Spinal cord (tissue), 10 donors: Measurements from ENCODE around the gene MAP3K5. TPM values are rescaled to one million over a fixed set of nuclear protein-coding genes. Genes with fewer than 3 reads are reported as not detected.

Source experiments
- DNase-seq, 6 donors: peaks; one replicate each; pipeline versions ENCODE4 v3.0.0 to v3.0.0-alpha.2; 2013 to 2015; ENCODE audit warnings: low spot score in 6 of 6, low read depth in 4 of 6
- H3K27ac ChIP-seq: one replicate; pipeline ENCODE4 v1.5.1; 2013; ENCODE audit warnings: low read depth, low read length, control low read depth
- H3K27me3 ChIP-seq: one replicate; pipeline ENCODE4 v1.6.1; 2013; ENCODE audit warnings: low read length; ENCODE audit not compliant: control insufficient read depth, insufficient read depth
- H3K36me3 ChIP-seq: one replicate; pipeline ENCODE4 v1.6.1; 2013; ENCODE audit warnings: low read length; ENCODE audit not compliant: control insufficient read depth, insufficient read depth
- H3K4me1 ChIP-seq: one replicate; pipeline ENCODE4 v1.6.1; 2013; ENCODE audit warnings: low read length; ENCODE audit not compliant: control insufficient read depth, insufficient read depth
- H3K4me3 ChIP-seq: one replicate; pipeline ENCODE4 v1.5.1; 2013; ENCODE audit warnings: low read depth, low read length, control low read depth
- H3K9me3 ChIP-seq: one replicate; pipeline ENCODE4 v1.6.1; 2013; ENCODE audit warnings: low read length; ENCODE audit not compliant: control insufficient read depth, insufficient read depth
- WGBS: methylation state at CpG from one replicate; pipeline ENCODE4 v1.1.5; 2013; ENCODE audit warnings: missing lambda C conversion rate; ENCODE audit not compliant: insufficient coverage; 5-methylcytosine and 5-hydroxymethylcytosine counted together
- polyA plus RNA-seq, 2 donors: library from polyadenylated mRNA; unstranded; fragments of 120-200 nt; gene quantifications; one replicate each; pipeline ENCODE4 v1.2.1, GENCODE V29; 2013; ENCODE audit not compliant: insufficient read length in 2 of 2
- total RNA-seq, 2 donors: library from RNA; depleted of rRNA in 1 of 2; stranded (reverse); fragments of 120-200 nt in 1 of 2; fragments of >200 nt in 1 of 2; gene quantifications; one replicate each; pipeline versions ENCODE4 v1.2.3 to v1.2.4, GENCODE V29; 2013 to 2014
- donor health status: healthy.

MAP3K5 gene
- total and polyA plus RNA-seq, 4 donors, result 8.5 to 26.9 (median 9.7) TPM

DNA sequence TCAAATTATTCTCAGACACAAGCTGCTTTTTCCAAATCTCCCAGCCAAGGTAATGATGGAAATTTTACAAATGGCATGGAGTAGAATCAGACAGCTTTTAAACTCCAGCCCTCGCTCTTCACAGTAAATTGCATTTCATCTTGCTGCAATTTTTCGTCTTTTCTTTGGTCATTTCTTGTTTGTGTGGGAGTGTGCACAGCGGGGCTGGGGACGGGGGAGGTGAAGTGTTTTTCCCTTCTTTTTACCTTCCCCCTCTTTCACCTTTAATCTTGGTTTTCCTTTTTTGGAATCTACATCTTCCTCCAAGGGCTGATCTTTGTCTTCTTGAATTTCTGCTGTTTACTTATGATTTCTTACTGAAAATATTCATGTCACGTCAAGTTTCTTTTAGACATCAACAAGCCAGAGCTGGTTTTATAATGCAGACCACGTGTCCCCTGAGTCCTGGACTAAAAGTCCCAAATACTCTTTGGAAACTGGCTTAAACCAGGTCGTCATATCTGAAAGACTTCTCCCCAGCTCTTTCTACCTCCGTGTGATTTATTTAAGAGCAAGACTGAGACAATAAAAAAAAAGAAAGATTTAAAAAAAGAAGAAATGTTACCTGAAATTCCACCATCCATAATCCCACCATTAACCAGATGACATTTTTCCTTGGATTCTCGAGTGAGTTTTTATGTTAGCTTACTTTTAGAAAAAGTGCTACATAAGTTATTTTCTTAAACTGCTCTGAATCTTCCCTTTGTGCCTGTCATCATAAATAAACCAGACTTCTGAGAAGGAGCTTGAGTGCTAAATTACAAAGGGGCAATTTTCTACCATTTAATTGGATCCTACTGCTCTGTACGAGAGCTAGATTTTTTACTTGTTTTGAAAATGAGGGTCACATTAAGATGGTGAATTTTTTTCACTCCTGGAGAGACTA, 52.0 kb downstream of the MAP3K5 start:
- Histone ChIP-seq H3K4me1 (peaks cover 8% of the 10 kb centered on the region), H3K4me3 (no peak overlapping the region), H3K27ac (no peak overlapping the region), H3K36me3 (no peaks in the 10 kb centered on the region), H3K9me3 (no peaks in the 10 kb centered on the region), H3K27me3 (no peaks in the 10 kb centered on the region)
- peak in 1 of 6 donors; percentile 5 for DNase-seq
- 80% methylated on average over 1 of the region's 10 CpGs for WGBS

DNA sequence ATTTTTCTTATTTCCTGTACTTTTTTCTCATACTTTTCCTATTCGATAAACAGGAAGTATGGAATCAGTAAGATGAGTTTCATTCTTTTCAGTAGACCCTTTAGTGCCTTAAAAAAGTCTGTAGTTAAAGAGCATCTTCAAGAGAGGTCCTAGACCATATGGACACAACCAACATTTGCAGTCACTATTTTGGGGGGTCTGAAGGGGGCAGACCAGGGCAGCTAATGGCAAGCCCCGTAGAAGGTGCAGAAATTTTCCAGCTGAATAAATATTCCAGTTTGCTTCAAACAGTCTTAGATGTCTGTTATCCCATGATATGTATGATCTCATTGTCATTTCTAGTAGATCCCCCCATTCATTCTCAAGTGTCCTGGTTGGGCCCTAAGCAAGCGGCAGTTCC, 52.8 kb downstream of the MAP3K5 start:
- H3K36me3 ChIP-seq, result no peaks in the 10 kb centered on the region
- peaks cover 7% of the 10 kb centered on the region for H3K4me1 ChIP-seq
- no peak overlapping the region for H3K4me3 ChIP-seq
- WGBS, result 83% methylated on average over 1 of the region's 3 CpGs
- no peak overlapping the region for H3K27ac ChIP-seq
- no peaks in the 10 kb centered on the region for H3K27me3 ChIP-seq
- no peak for DNase-seq
- H3K9me3 ChIP-seq, result no peaks in the 10 kb centered on the region

DNA sequence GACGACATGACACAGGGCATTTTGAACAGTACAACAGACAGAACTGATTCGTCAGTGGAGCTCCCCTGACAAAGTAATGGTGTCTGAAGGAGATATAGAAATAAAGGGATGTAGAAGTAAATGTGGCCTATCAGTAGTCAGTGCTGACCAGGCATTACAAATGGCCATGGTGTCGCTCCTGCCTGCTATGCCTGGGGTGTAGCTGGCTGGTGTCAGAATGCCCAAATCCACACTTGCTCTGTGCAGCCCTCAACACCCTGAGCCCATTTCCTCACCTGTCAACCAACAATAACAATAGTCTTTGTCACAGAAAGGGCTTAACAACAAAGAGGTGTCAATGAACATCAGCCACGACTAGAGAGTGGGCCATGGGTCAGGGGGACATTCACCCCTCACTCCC, 53.2 kb downstream of the MAP3K5 start:
- Histone ChIP-seq H3K27me3 (no peaks in the 10 kb centered on the region), H3K36me3 (no peaks in the 10 kb centered on the region), H3K9me3 (no peaks in the 10 kb centered on the region), H3K4me1 (peaks cover 7% of the 10 kb centered on the region), H3K4me3 (no peak overlapping the region), H3K27ac (no peak overlapping the region)
- DNase-seq, result no peak
- WGBS, result 93% methylated on average over 4 of the region's 4 CpGs

GRCh38 chr6:136738692-136739057, 53.6 kb downstream of the MAP3K5 start:
- H3K36me3 ChIP-seq, result no peaks in the 10 kb centered on the region
- WGBS, result 43% methylated on average over 3 of the region's 6 CpGs
- H3K27ac ChIP-seq, result no peak overlapping the region
- H3K27me3 ChIP-seq, result no peaks in the 10 kb centered on the region
- no peaks in the 10 kb centered on the region for H3K9me3 ChIP-seq
- no peak overlapping the region for H3K4me3 ChIP-seq
- no peak for DNase-seq
- peaks cover 7% of the 10 kb centered on the region for H3K4me1 ChIP-seq

- DNase-seq, result peak in 3 of 6 donors; percentile 36 to 59 (median 53)
- WGBS, result 60% methylated on average over 1 of the region's 9 CpGs
- Histone ChIP-seq H3K9me3 (no peaks in the 10 kb centered on the region), H3K36me3 (no peaks in the 10 kb centered on the region), H3K4me3 (no peak overlapping the region), H3K27me3 (no peaks in the 10 kb centered on the region), H3K27ac (no peak overlapping the region), H3K4me1 (peaks cover 7% of the 10 kb centered on the region)
Observed at GRCh38 chr6:136737871-136738691, 54.2 kb downstream of the MAP3K5 start.

GRCh38 chr6:136737374-136737844, 54.9 kb downstream of the MAP3K5 start:
- WGBS, result no CpG with 5 or more reads among the region's 5 CpGs
- H3K27ac ChIP-seq, result no peak overlapping the region
- no peaks in the 10 kb centered on the region for H3K27me3 ChIP-seq
- DNase-seq, result no peak
- no peak overlapping the region for H3K4me3 ChIP-seq
- H3K36me3 ChIP-seq, result no peaks in the 10 kb centered on the region
- H3K9me3 ChIP-seq, result no peaks in the 10 kb centered on the region
- peaks cover 7% of the 10 kb centered on the region for H3K4me1 ChIP-seq

DNA sequence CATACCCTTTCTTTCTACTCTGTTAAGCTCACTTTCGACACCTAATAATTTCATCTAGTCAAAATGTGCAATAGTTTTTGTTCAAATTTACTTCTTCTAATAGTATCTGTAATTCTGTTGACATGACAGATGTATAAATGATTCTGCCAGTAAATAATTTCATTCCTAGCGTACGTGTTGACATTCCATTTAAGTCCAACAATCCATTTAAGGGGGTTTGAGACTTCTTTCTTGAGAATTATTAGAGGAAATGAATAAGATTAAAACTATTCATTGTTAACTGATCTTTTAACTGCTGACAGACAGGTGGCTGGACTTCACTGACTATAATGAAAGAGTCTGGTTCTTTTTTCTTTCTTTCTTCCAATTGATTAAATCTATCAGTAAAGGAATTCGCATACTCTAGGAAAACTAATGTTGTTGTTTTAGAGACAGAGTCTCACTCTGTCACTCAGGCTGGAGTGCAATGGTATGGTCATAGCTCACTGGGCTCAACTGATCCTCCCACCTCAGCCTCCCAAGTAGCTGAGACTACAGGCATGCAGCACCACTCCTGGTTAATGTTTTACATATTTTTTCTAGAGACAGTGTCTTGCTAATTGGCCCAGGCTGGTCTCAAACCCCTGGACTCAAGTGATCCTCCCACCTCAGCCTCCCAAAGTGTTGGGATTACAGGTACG, 55.9 kb downstream of the MAP3K5 start:
- no peaks in the 10 kb centered on the region for H3K27me3 ChIP-seq
- H3K36me3 ChIP-seq, result no peaks in the 10 kb centered on the region
- WGBS, result no CpG with 5 or more reads among the region's 5 CpGs
- no peak overlapping the region for H3K27ac ChIP-seq
- no peaks in the 10 kb centered on the region for H3K9me3 ChIP-seq
- H3K4me3 ChIP-seq, result no peak overlapping the region
- no peak for DNase-seq
- H3K4me1 ChIP-seq, result peaks cover 7% of the 10 kb centered on the region

DNA sequence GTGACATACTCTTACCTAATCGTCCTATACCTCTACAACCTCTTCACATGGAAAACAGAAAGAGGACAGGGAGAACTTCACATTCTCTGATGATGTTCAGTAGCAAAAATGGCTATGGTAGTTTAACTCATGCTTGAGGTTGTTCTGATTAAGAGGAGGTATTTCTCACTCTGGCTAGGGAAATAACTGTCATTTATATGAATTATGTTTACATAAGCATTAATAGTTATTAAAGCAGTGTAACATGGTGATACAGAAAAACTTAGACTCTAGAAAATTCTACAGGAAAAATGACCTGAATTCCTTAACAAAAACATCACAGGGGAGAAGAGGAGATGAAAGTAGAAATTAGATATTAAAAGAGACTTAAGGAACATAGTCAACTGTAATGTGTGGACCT, 57.3 kb downstream of the MAP3K5 start:
- no peaks in the 10 kb centered on the region for H3K9me3 ChIP-seq
- DNase-seq, result no peak
- H3K4me3 ChIP-seq, result no peak overlapping the region
- H3K27ac ChIP-seq, result no peak overlapping the region
- WGBS, result no CpG with 5 or more reads among the region's 1 CpG
- H3K27me3 ChIP-seq, result no peaks in the 10 kb centered on the region
- no peaks in the 10 kb centered on the region for H3K36me3 ChIP-seq
- H3K4me1 ChIP-seq, result peaks cover 6% of the 10 kb centered on the region

GRCh38 chr6:136732889-136733288, 59.4 kb downstream of the MAP3K5 start:
- Histone ChIP-seq H3K4me3 (no peak overlapping the region), H3K27ac (no peak overlapping the region), H3K4me1 (no peaks in the 10 kb centered on the region), H3K36me3 (no peaks in the 10 kb centered on the region), H3K9me3 (no peaks in the 10 kb centered on the region), H3K27me3 (no peaks in the 10 kb centered on the region)
- DNase-seq, result no peak
- WGBS, result no CpG with 5 or more reads among the region's 3 CpGs
